H4 (cell line): ENCODE data around the gene PNPLA3. TPM values are rescaled to one million over a fixed set of nuclear protein-coding genes. Genes with fewer than 3 reads are reported as not detected.

Experiments used
- DNase-seq: peaks from one replicate; pipeline ENCODE4 v3.0.0-alpha.2; 2015; ENCODE audit warnings: low spot score
- total RNA-seq: library from RNA; depleted of rRNA; stranded (reverse); fragments of >200 nt; shearing (Covaris generic); gene quantifications from 2 replicates; pipeline ENCODE4 v1.2.3, GENCODE V29; 2014; rRNA removed

Gene PNPLA3
- total RNA-seq, 1 experiment from 2014 or later: 7.8 TPM

GRCh38 chr22:43992331-43992821 is 68.8 kb downstream of the PNPLA3 start:
- DNase-seq: no peak

GRCh38 chr22:43993072-43993760 is 69.6 kb downstream of the PNPLA3 start:
- DNase-seq: peak; percentile 30

DNA sequence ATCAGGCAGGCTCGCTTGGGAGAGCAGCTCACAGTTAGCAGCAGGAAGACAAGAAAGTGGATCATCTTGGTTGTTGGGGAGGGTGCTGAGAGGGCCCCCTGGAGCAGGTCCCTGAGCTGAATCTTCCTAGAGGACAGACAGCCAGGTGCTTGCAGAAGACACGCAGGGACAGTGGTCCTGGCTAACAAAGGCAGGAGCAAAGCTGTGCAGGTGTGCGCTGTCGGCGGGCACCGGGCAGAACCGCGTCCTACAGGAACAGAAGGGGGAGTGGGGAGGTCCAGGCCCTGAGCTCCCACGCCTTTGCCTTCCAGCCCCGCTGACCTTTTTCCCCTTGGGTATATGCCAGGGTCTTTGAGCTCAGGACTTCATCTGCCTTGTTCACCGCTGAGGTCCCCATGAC is 70.4 kb downstream of the PNPLA3 start:
- DNase-seq: no peak

DNA sequence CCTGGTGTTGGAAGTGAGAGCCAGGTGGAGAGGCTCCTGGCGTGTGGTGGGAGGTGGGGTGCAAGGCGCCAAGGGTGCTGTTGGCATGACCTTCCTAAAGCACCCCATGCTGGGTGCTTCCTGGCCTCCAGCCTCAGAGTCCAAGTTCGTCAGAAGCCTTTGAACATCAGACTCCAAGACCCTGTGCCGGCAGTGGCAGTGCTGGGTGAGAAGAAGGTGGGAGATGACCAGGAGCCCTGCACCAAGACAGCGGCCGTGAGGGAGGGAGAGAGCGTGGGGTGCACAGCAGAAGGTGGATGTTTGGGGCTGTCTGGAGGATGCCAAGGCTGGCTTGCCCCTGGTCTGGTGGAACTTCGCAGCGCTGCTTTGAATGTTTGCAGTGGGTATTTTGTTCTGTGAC is 70.8 kb downstream of the PNPLA3 start:
- no peak for DNase-seq

DNA sequence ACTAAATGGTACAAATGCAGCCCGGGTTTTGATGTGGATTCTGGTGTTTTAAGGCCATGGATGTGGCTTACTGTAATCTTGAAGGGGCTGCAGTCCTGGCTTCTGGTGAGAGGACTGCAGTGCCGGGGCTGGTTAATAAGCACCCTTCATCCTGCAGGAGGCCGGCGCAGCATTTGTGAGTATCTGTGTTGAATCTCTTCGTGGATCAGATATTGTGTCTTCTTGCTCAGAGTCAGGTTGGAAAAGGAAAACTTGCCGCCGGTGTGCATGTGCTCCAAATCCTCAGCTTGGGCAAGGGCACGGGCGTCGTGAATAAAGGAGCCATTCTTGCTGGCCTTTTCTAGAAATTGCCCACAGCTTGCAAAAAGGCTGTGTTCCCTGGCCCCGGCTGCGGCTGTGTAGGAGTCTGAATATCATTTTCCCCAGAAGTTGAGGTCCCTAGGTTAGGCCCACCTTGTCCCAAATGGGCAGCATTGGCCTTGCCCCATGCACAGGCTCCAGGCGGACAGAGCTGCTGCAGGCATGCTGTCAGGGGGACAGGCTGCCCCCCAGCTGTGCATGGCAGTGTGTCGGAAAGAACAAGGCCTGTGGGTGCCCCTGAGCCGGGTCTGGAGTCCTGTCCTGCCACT is 71.6 kb downstream of the PNPLA3 start:
- DNase-seq: no peak

DNA sequence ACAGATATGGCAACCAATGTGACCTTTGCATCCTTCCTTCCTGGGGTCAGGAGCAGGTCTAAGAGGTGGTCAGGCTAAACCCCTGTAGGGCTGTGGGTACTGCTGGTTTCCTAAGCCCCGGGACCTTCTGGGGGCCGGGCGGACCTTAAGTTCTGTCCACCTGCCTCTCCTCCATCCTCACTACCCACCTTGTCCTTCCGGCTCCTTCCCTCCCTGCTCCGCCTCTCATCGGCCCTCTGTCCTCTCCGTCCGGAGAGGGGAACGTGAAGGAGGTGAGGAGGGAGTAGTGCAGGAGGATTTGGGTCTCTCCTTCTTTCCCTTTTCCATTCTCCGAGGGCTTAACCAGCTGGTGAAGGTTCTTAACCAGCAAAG is 72.2 kb downstream of the PNPLA3 start:
- no peak for DNase-seq

GRCh38 chr22:43996170-43996980 is 72.8 kb downstream of the PNPLA3 start:
- DNase-seq: no peak

- no peak for DNase-seq
Measured at GRCh38 chr22:43996981-43997265, 73.3 kb downstream of the PNPLA3 start.

Other genes starting within 250 kb of the PNPLA3 start
- gene EFCAB6, start 111.5 kb upstream of the PNPLA3 start, total RNA-seq: 2.6 TPM in 2 replicates
- gene SULT4A1, start 61.3 kb upstream of the PNPLA3 start, total RNA-seq: 0.33 TPM in 1 of 2 replicates, not detected in the other
- gene PNPLA5, start 31.8 kb upstream of the PNPLA3 start, total RNA-seq: not detected in 2 replicates
- 47.3 and 82.4 TPM in 2 replicates for gene SAMM50, start 31.6 kb downstream of the PNPLA3 start, total RNA-seq
- 28.3 and 32.7 TPM in 2 replicates for gene PARVB, start 100.5 kb downstream of the PNPLA3 start, total RNA-seq